Hepatocyte (in vitro differentiated cells): ENCODE results near the gene CXCL10.

Experiments
- EZH2 ChIP-seq: fragments of 200-600 bp; sonication (generic); IDR thresholded peaks from 2 replicates; pipeline ENCODE4 v1.6.1; 2016; ENCODE audit warnings: antibody characterized with exemption, mild to moderate bottlenecking, borderline replicate concordance
- TF ChIP-seq, protein P1 (sequence below): fragments of 200-600 bp; sonication (generic); IDR thresholded peaks from 2 replicates; pipeline ENCODE4 v1.5.1; 2016; ENCODE audit warnings: antibody characterized with exemption, mild to moderate bottlenecking; ENCODE audit not compliant: poor library complexity

DNA sequence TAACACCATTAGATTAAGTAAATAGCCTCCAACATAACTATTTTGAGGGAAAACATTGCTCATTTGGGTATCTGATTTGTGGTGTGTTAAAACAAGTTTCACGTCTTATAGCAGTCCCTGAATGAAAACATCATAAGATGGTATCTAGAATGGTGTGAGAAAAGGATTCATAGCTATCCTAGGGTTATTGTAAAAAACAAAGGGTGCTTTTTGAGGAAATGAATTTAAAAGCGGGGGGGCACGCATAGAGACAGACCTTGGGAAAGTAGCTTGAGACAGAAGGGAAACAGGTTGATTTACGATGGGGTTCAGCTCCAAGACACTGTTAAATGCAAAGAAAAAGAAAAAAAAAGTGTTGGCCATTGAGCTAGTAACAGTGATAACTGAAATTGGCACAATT is 768 bp upstream of the CXCL10 start:
- TF ChIP-seq, protein P1, sequence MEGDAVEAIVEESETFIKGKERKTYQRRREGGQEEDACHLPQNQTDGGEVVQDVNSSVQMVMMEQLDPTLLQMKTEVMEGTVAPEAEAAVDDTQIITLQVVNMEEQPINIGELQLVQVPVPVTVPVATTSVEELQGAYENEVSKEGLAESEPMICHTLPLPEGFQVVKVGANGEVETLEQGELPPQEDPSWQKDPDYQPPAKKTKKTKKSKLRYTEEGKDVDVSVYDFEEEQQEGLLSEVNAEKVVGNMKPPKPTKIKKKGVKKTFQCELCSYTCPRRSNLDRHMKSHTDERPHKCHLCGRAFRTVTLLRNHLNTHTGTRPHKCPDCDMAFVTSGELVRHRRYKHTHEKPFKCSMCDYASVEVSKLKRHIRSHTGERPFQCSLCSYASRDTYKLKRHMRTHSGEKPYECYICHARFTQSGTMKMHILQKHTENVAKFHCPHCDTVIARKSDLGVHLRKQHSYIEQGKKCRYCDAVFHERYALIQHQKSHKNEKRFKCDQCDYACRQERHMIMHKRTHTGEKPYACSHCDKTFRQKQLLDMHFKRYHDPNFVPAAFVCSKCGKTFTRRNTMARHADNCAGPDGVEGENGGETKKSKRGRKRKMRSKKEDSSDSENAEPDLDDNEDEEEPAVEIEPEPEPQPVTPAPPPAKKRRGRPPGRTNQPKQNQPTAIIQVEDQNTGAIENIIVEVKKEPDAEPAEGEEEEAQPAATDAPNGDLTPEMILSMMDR, result no peak
- no peak for TF ChIP-seq EZH2
